HEK293 (cell line): ENCODE measurements around the gene IL11RA.

Source experiments
- ZEB2 ChIP-seq: fragments of 450-650 bp; formaldehyde crosslinking; IDR thresholded peaks from 2 replicates; pipeline ENCODE4 v1.5.1; 2016; ENCODE audit warnings: missing biosample characterization, missing genetic modification characterization
- ZNF132 ChIP-seq: fragments of 450-650 bp; formaldehyde crosslinking; IDR thresholded peaks from 2 replicates; pipeline ENCODE4 v1.5.1; 2017; ENCODE audit warnings: missing biosample characterization, missing genetic modification characterization, borderline replicate concordance
- TF ChIP-seq, protein P1 (sequence below): fragments of 450-650 bp; formaldehyde crosslinking; IDR thresholded peaks from 2 replicates; pipeline ENCODE4 v1.5.1; 2016; ENCODE audit warnings: missing biosample characterization, missing genetic modification characterization
- TF ChIP-seq, protein P2 (sequence below): fragments of 450-650 bp; formaldehyde crosslinking; IDR thresholded peaks from 2 replicates; pipeline ENCODE4 v1.5.1; 2016; ENCODE audit warnings: missing biosample characterization, missing genetic modification characterization

GRCh38 chr9:34625186-34625486 is 26.8 kb upstream of the IL11RA start:
- TF ChIP-seq, protein P1, sequence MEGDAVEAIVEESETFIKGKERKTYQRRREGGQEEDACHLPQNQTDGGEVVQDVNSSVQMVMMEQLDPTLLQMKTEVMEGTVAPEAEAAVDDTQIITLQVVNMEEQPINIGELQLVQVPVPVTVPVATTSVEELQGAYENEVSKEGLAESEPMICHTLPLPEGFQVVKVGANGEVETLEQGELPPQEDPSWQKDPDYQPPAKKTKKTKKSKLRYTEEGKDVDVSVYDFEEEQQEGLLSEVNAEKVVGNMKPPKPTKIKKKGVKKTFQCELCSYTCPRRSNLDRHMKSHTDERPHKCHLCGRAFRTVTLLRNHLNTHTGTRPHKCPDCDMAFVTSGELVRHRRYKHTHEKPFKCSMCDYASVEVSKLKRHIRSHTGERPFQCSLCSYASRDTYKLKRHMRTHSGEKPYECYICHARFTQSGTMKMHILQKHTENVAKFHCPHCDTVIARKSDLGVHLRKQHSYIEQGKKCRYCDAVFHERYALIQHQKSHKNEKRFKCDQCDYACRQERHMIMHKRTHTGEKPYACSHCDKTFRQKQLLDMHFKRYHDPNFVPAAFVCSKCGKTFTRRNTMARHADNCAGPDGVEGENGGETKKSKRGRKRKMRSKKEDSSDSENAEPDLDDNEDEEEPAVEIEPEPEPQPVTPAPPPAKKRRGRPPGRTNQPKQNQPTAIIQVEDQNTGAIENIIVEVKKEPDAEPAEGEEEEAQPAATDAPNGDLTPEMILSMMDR (tag by site-specific recombination) = no peak
- TF ChIP-seq ZNF132 (tag by site-specific recombination) (no peak), ZEB2 (tag by site-specific recombination) (no peak)
- TF ChIP-seq, protein P2, sequence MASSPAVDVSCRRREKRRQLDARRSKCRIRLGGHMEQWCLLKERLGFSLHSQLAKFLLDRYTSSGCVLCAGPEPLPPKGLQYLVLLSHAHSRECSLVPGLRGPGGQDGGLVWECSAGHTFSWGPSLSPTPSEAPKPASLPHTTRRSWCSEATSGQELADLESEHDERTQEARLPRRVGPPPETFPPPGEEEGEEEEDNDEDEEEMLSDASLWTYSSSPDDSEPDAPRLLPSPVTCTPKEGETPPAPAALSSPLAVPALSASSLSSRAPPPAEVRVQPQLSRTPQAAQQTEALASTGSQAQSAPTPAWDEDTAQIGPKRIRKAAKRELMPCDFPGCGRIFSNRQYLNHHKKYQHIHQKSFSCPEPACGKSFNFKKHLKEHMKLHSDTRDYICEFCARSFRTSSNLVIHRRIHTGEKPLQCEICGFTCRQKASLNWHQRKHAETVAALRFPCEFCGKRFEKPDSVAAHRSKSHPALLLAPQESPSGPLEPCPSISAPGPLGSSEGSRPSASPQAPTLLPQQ = no peak
